Fibroblast of lung (primary cell): ENCODE data around the gene PIP. TPM values are rescaled to one million over a fixed set of nuclear protein-coding genes. Genes with fewer than 3 reads are reported as not detected.

Source experiments
- DNase-seq, 2 donors: peaks; one replicate each; pipeline versions ENCODE4 v3.0.0 to v3.0.0-alpha.2; 2010; ENCODE audit warnings: low read depth in 2 of 2
- H2AFZ ChIP-seq: 2 replicates; pipeline ENCODE4 v1.5.1; 2012; ENCODE audit warnings: low read length, control low read depth, inconsistent platforms
- H3K27ac ChIP-seq: 2 replicates; pipeline ENCODE4 v1.5.1; 2011; ENCODE audit warnings: low read length, control low read depth; ENCODE audit not compliant: insufficient read depth
- H3K27me3 ChIP-seq: 2 replicates; pipeline ENCODE4 v1.5.1; 2011; ENCODE audit warnings: mild to moderate bottlenecking, low read length; ENCODE audit not compliant: control insufficient read depth, insufficient read depth
- H3K36me3 ChIP-seq: 2 replicates; pipeline ENCODE4 v1.5.1; 2011; ENCODE audit warnings: low read length; ENCODE audit not compliant: control insufficient read depth, insufficient read depth
- H3K4me1 ChIP-seq: 2 replicates; pipeline ENCODE4 v1.5.1; 2011; ENCODE audit warnings: low read length; ENCODE audit not compliant: control insufficient read depth, insufficient read depth; ENCODE audit errors: extremely low read depth
- H3K4me2 ChIP-seq: 2 replicates; pipeline ENCODE4 v1.5.1; 2011; ENCODE audit warnings: low read length, control low read depth; ENCODE audit not compliant: insufficient read depth; ENCODE audit errors: extremely low read depth
- H3K4me3 ChIP-seq, 4 experiments: fragments of 200-600 bp in 1 of 4; sonication (generic) in 1 of 4; replicated peaks in 1 of 4; 2 replicates each; pipeline ENCODE4 v1.5.1; 2011 to 2016; ENCODE audit warnings: low read length in 4 of 4, low read depth in 3 of 4, mild to moderate bottlenecking in 3 of 4, control low read depth in 2 of 4, inconsistent platforms in 1 of 4, mixed read lengths in 1 of 4; ENCODE audit not compliant: insufficient read depth in 1 of 4; ENCODE audit errors: control extremely low read depth in 1 of 4
- H3K79me2 ChIP-seq: 2 replicates; pipeline ENCODE4 v1.5.1; 2012; ENCODE audit warnings: mild to moderate bottlenecking, low read length, inconsistent platforms; ENCODE audit not compliant: control insufficient read depth, insufficient read depth
- H3K9ac ChIP-seq: 2 replicates; pipeline ENCODE4 v1.5.1; 2011; ENCODE audit warnings: mild to moderate bottlenecking, low read length, control low read depth; ENCODE audit not compliant: insufficient read depth
- H3K9me3 ChIP-seq: 2 replicates; pipeline ENCODE4 v1.5.1; 2012; ENCODE audit warnings: low read depth, low read length; ENCODE audit not compliant: control insufficient read depth, insufficient read depth
- H4K20me1 ChIP-seq: 2 replicates; pipeline ENCODE4 v1.5.1; 2011; ENCODE audit warnings: low read length; ENCODE audit not compliant: control insufficient read depth, insufficient read depth; ENCODE audit errors: extremely low read depth
- CTCF ChIP-seq, 2 donors: IDR thresholded peaks in 1 of 2; conservative IDR thresholded peaks in 1 of 2; 1 replicate in 1 of 2; 2 replicates in 1 of 2; pipeline ENCODE4 v1.5.1; 2011 to 2012; ENCODE audit warnings: low read length in 2 of 2, control low read depth in 1 of 2, inconsistent platforms in 1 of 2, low read depth in 1 of 2, mild to moderate bottlenecking in 1 of 2
- EZH2 ChIP-seq: IDR thresholded peaks from 2 replicates; pipeline ENCODE4 v1.5.1; 2012; ENCODE audit warnings: low read length, control low read depth, mild to moderate bottlenecking; ENCODE audit errors: missing control alignments
- polyA plus RNA-seq, 2 donors: library from polyadenylated mRNA; depleted of rRNA in 1 of 2; stranded (reverse) in 1 of 2; unstranded in 1 of 2; fragments of >200 nt; gene quantifications; 2 replicates each; pipeline ENCODE4 v1.2.1, GENCODE V29; 2011 to 2012; ENCODE audit warnings: missing spikeins in 1 of 2
- total RNA-seq: library from RNA; depleted of rRNA; stranded (reverse); fragments of >200 nt; gene quantifications from 2 replicates; pipeline ENCODE4 v1.2.1, GENCODE V29; 2014

Gene PIP
- total and polyA plus RNA-seq, 2 donors (not counting 1 experiment from before 2014, with no cell fraction given) = not detected

GRCh38 chr7:143188994-143189393 is 57.1 kb downstream of the PIP start:
- no peaks in the 10 kb centered on the region for H3K36me3 ChIP-seq
- H3K27me3 ChIP-seq = no peaks in the 10 kb centered on the region
- no peak overlapping the region for H2AFZ ChIP-seq
- H3K79me2 ChIP-seq = no peaks in the 10 kb centered on the region
- TF ChIP-seq CTCF (conservative IDR thresholded peaks at IDR 0.05 in 1 of 2, IDR thresholded peaks at IDR 0.05 in 1 of 2; ENCODE audit: low read depth in 1 of 2, low read length in 2 of 2) (no peak), EZH2 (no peak)
- no peaks in the 10 kb centered on the region for H4K20me1 ChIP-seq
- no peak for DNase-seq
- no peaks in the 10 kb centered on the region for H3K4me1 ChIP-seq
- no peak overlapping the region for H3K27ac ChIP-seq
- H3K4me3 ChIP-seq = no peak overlapping the region
- H3K9ac ChIP-seq = no peak overlapping the region
- no peaks in the 10 kb centered on the region for H3K9me3 ChIP-seq
- H3K4me2 ChIP-seq = no peak overlapping the region

Other genes with a start within 250 kb of the PIP start
- not detected in 2 replicates for gene TRPV6, start 246.3 kb upstream of the PIP start, total RNA-seq
- not detected in 2 replicates for gene TRPV6, start 246.3 kb upstream of the PIP start, polyA plus RNA-seq
- not detected in 2 replicates for gene TRPV5, start 198.3 kb upstream of the PIP start, total RNA-seq
- gene TRPV5, start 198.3 kb upstream of the PIP start, polyA plus RNA-seq = not detected in 2 replicates
- not detected in 2 replicates for gene LLCFC1, start 192.6 kb upstream of the PIP start, total RNA-seq
- gene LLCFC1, start 192.6 kb upstream of the PIP start, polyA plus RNA-seq = not detected in 2 replicates
- under 0.01 TPM in 1 of 2 replicates, not detected in the other for gene KEL, start 169.7 kb upstream of the PIP start, total RNA-seq
- gene KEL, start 169.7 kb upstream of the PIP start, polyA plus RNA-seq = 0.05 TPM in 1 of 2 replicates, not detected in the other
- not detected in 2 replicates for gene OR9A2, start 104.9 kb upstream of the PIP start, total RNA-seq
- gene OR9A2, start 104.9 kb upstream of the PIP start, polyA plus RNA-seq = not detected in 2 replicates
- not detected in 2 replicates for gene OR6V1, start 79.7 kb upstream of the PIP start, total RNA-seq
- not detected in 2 replicates for gene OR6V1, start 79.7 kb upstream of the PIP start, polyA plus RNA-seq
- not detected in 2 replicates for gene TAS2R39, start 51.3 kb downstream of the PIP start, total RNA-seq
- not detected in 2 replicates for gene TAS2R39, start 51.3 kb downstream of the PIP start, polyA plus RNA-seq
- not detected in 2 replicates for gene TAS2R40, start 90.0 kb downstream of the PIP start, total RNA-seq
- gene TAS2R40, start 90.0 kb downstream of the PIP start, polyA plus RNA-seq = not detected in 2 replicates
- gene GSTK1, start 131.4 kb downstream of the PIP start, total RNA-seq = 88.6 and 110 TPM in 2 replicates
- 131 and 132 TPM in 2 replicates for gene GSTK1, start 131.4 kb downstream of the PIP start, polyA plus RNA-seq
- gene TMEM139, start 152.9 kb downstream of the PIP start, total RNA-seq = under 0.01 TPM in 1 of 2 replicates, not detected in the other
- gene TMEM139, start 152.9 kb downstream of the PIP start, polyA plus RNA-seq = not detected in 2 replicates
- 8.5 and 9.4 TPM in 2 replicates for gene CASP2, start 156.3 kb downstream of the PIP start, total RNA-seq
- gene CASP2, start 156.3 kb downstream of the PIP start, polyA plus RNA-seq = 22.6 and 33.6 TPM in 2 replicates
- gene CLCN1, start 184.0 kb downstream of the PIP start, total RNA-seq = under 0.01 TPM in 2 replicates
- not detected in 2 replicates for gene CLCN1, start 184.0 kb downstream of the PIP start, polyA plus RNA-seq
- 3.8 and 4.4 TPM in 2 replicates for gene FAM131B, start 230.6 kb downstream of the PIP start, total RNA-seq
- gene FAM131B, start 230.6 kb downstream of the PIP start, polyA plus RNA-seq = 2.0 and 4.8 TPM in 2 replicates
- 16.9 and 33.5 TPM in 2 replicates for gene ZYX, start 249.3 kb downstream of the PIP start, total RNA-seq
- 85.6 and 131 TPM in 2 replicates for gene ZYX, start 249.3 kb downstream of the PIP start, polyA plus RNA-seq